GM21423 (cell line): Measurements from ENCODE around the gene MUS81.
"Not testable (repeated sequence)": the region's sequence is repeated elsewhere in the genome, so short reads cannot be mapped to it uniquely, and the experiment has no call there.

ENCODE experiments used
- ATAC-seq: cut with Tn5 transposase; IDR thresholded peaks from one replicate; pipeline ENCODE4 v1.9.1; 2021; ENCODE audit warnings: mild to moderate bottlenecking, moderate library complexity; ENCODE audit not compliant: unreplicated experiment

The MUS81 gene

DNA sequence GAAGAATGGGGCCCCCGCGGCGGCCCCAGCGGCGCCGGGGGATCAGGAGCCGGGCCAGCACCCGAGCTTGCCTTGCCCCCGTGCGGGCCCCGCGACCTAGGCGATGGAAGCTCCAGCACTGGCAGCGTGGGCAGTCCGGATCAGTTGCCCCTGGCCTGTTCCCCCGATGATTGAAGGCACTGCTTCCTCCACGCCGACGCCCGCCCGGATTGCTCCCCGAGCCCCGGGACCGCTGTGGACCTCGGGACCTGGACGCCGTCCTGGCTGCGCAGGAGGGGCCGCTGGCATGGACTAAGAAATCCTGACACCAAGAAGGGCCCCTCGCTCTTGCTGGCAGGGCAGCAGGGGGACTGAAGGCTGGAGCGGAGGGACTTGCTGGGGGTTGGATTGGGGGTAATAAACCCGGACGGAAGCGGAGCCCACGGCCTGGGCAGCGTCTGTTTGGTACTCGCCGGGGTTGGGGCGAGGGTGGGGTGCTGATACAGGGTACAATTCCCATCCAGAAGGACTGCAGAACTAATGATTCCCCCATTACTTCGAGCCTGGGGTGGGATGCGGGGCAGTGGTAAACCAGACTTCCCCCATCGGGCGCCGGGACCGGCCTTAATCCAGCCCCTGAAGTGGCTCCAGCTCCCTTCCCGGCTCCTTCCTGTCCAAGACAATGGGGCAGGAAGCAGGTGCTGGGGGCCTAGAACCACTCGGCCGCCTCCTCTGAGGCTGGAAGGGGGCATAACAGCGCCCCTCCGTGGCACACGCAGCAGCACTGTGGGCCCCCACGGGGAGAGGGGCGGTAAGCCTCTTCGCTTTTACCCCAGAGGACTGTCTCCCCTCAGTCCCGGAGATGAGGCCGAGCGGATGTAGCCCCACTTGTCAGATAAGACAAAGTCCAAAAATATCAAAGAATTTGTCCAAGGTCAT, 31.2 kb downstream of the MUS81 start:
- no peak for ATAC-seq

DNA sequence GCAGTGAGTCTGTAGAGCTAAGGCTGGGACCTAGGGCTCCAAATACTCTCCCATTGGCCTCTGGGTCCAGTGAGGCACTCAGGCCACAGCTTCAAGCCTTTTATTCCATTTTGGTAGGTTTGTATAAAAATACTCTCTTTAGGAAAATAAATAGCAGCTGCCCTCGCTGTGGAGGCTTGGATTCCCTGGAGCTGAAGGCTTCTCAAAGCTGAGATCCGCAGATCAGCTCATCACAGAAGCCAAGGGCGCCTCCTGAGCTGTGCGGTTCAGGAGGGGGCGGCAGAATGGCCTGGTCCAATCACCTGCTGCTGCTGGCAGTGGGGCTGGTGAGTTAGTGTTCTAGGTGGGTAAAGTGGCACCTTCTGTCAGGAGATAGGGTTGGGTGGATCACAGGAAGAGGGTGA, 31.9 kb downstream of the MUS81 start:
- not testable (repeated sequence) for ATAC-seq

DNA sequence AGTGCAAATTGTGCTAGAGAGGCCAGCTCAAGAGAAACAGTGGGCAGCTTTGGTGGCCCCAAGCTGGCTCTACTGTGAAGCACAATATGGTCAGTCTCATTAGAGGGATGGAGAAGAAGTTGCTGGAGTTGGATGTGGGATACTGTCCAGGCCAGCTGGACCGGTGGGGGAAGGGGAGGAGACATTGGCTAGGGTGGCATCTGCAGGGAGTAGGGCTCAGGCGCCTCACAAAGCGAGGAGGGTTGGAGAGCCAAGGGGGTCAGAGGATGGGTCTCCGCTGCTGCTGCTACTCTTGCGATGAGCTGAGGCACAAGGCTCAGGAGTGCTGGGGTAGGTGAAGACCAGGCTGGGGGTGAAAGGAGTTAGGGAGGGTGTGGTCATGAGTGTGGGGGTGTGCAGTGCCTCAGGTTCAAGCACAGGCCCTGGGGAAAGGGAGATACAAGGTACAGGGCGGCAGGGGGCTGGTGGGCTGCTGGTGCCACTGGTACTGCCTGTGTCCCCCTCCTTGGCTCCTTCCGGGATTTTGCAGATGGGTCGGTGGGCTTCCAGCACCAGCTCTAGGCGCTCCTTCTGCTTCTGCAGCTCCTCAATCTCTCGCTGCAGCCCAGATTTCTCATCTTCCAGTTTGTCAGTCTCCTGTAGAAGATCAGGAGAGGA, 32.6 kb downstream of the MUS81 start:
- no peak for ATAC-seq

DNA sequence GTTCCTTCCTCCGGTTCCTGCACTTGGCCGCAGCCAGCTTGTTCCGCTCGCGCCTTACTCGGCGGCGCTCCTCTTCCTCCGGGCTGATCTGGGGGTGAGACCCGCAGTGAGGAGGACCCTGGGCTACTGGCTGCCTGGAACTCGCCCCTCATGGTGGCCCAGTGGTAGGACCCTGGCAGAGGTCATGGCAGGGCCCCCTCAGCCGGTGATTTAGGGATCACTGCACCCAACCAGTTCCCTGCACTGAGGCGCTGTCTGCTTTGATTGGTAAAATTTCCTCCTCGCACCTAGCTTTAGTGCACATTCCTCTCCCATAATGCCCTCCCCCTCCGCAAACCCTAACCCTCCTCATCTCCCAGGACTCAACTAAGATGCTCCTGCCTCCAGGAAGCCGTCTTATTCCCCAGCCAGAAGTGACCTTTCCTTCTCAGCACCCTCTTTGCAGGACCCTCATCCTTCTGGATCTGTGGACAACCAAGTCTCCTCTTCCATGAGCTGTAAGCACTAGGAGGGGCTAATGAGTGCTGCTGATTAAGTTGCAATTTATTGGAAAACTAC, 33.9 kb downstream of the MUS81 start:
- ATAC-seq = no peak

DNA sequence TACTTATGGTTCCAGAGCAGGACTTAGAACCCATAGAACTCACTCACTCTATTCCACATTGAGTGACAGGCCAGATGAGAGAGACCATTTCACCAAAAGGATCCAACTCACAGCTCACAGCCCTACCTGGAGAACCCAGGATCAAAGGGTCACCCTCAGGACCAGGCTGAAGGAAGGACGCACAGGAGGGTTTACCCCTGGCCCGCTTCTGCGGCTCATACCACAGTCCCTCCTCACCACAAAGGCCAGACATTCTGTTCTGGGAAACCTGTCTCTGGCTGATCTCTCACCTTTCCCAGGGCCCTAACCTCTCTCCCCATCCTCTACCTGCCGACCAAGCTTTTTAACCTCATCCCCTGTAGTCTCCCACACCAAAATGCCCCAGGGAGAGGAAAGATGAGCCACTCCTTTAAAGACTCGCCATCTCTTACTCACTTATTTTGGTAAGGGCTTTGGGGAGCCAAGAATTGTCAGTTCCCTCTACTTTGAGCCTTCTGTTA, 35.3 kb downstream of the MUS81 start:
- no peak for ATAC-seq

DNA sequence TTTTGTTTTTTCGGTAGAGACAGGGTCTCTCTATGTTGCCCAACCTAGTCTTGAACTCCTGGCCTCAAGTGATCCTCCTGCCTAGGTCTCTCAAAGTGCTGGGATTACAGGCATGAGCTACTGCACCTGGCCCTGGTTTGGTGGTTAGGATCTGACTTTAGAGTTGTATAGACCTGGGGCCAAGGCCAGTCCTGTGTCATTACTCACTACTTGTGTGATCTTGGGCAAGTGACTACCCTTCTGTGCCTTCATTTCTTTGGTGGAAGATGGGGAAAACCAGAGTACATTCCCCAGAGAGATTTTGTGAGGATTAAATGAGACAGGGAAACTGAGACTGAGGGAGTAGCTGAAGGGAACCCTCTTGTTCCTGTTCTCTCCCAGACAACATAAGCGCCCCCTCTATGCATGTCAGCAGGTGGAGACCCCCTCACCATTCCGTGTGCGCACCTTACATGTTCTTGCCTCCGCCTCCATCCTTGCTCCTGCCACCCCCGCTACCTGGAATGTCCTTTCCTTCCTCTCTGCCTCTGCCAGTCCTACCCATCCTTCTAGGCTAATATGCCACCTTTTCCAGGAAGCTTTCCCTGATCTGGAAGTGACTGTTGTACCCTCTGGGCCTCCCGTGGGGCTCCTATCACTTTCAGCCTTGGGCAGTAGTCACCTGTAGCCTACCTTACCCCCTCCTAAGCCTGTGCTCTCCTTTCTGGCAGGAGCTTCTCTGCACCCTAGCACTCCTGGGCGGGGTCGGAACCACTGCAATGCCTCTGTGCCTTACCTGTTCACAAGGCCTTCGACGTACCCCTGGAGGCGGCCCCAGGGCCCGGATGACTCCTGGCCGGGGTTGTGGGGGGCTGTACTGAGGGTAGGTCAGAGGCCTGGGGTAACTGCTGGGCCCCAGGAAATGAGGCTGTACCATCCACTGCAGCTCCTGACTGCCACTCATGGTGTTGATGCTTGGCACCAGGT, 36.1 kb downstream of the MUS81 start:
- ATAC-seq = no peak

DNA sequence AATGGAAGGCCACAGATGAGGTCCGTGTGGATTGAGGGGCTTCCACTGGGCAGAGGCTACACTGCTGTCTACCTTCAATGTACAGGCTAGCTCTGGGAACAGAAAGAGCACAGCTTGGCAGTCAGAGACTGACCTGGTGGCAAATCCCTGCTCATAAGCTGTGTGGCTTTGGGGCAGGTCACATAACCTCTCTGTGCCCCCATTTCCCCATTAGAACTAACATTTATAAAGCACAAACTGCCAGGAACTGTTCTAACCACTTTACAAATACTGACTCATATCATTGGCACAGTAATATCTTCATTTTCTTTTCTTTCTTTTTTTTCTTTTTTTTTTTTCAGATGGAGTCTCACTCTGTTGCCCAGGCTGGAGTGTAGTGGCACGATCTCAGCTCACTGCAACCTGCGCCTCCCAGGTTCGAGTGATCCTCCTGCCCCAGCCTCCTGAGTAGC, 36.8 kb downstream of the MUS81 start:
- ATAC-seq = no peak

DNA sequence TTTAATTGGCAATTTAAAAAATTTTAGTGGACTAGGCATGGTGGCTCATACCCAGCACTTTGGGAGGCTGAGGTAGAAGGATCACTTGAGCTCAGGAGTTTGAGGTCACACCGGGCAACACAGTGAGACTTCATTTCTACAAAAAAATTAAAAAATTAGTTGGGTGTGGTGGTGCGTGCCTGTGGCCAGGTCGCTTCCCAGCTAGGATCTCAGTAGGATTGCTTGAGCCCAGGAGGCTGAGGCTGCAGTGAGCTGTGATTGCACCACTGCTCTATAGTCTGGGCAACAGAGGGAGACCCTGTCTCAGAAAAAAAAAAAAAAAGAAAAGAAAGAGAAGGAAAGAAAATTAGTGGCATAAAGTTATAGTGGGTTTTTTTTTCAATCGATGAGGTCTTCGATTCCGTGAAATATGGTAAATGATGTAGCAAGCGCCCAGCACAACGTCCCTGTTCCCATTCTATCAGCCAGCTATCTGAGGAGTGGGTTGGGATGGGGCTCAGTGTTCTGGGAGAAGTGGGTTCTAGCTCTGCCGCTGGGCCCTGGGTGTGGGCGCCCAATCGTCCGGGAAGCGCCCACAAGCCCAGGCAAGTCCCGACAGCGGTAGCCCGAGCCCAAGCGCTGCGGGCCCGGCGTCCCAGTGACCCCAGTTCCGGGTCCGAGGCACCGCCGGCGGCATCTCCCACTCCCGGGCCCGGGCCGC, 38.6 kb downstream of the MUS81 start:
- ATAC-seq = no peak

DNA sequence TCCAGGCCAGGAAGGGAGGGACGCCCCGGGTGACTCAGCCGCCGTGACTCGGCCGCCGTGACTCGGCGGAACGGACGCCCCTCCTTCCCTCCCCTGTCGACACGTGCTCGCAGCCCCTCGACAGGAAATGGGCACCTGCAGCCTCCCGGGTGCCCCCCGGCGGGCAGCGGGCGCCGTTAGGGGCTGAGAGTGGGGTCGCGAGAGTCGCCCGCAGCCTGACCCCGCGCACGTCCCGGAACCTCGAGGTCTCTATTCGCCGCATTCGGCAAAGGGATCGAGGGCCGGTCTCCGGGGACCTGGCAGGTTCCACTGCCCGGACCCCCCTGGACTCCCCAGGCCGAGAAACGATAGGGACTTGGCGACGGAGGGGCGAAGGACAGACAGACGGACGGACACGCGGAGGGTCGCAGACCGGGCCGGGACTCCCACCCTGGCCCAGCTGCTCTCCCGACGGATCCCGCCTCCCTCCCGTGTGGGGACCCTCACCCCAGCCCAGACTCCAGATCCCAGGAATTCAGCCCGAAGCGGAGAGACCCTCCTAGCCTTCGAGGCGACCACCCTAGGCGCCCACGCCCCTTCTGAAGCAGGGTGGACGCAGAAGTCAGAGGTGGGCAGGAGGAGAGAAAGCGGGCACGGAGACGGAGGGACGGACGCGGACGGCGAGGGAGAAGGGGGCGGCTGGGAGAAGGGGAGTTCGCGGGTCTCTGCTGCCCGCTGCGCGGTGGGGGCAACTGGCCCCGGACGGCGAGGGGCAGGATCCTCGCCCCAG, 39.3 kb downstream of the MUS81 start:
- no peak for ATAC-seq

DNA sequence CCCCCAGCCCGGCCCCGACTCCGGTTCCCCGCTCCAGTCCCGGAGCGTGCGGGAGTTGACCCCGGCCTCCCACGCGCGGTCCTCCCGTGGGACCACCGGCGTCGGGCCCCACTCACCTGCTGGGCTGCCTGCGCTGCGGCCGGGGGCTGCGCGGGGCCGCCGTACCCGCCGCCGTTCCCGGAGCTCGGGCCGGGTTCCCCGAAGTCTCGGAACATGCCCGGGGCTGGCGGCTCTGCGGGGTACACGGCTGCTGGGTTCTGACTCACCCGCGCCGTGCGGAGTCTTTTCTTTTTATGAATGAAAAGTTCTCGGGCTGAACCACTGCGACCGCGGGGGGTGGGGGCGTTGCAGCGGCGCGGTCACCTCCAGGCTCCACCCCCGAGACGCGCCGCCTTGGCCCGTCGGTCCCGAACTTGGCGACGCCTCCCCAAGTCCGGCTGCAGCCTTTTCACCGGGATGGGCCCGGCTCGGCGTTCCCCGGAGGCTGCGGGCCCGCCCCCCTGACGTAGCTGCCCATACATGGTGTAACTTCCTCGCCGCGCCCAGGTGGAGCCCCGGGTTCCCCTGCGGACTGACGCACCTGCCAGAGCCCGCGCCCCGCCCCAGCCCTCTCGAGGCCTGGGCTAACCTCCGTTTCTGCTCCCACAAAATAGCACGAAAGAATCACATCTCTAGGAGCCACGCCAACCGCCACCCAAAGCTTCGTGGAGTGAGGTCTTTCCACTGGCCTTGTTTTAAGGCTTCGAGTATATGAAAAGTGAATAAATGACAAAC, 40.1 kb downstream of the MUS81 start, which contains the start of gene FOSL1:
Gene FOSL1, minus strand, starts transcription at position 264 of the 774 bp plus-strand sequence. Its CDS starts 49 bp downstream, at position 215.
- ATAC-seq = peak; percentile 79

DNA sequence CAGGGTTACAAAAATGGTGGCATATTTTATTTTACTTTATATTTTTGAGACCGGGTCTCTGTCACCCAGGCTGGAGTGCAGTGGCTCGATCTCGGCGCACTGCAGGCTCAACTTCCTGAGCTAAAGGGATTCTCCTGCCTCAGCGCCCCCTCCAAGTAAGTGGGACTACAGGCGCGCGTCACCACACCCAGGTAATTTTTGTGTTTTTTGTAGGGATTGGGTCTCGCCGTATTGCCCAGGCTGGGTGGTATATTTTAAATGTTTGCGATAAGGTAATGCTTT, 40.6 kb downstream of the MUS81 start:
- no peak for ATAC-seq

DNA sequence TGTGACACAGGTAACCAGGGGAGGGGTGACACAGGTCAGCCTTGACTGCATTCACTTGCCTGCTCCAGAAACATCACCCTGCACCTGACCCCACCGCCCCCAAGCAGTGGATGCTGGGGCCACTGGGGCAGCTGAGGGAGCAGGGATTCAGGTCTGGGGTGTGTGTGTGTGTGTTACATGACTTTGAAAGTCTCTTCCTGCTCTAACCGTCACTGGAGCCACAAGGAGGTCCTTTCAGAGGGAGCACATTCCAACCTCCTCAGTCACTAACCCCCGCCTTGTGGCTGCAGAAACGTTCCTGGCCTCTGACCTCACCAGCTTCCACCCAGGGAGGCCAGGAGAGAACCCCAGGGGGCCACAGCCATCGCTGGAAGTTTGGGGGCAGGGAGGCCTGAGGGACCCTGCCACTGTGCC, 42.8 kb downstream of the MUS81 start:
- ATAC-seq = no peak

DNA sequence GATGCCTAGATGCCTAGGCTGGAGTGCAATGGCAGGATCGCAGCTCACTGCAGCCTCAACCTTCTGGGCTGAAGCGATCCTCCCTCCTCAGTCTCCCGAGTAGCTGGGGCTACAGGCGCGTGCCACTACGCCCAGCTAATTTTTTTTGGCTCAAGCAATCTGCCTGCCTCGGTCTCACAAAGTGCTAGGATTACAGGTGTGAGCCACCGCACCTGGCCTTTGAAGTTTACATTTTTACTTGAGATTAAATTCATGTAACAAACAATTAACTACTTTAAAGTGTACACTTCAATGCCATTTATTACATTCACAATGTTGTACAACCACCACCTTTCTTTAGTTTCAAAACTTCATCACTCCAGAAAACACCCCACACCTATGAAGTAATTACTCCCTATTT, 43.5 kb downstream of the MUS81 start:
- ATAC-seq = no peak

DNA sequence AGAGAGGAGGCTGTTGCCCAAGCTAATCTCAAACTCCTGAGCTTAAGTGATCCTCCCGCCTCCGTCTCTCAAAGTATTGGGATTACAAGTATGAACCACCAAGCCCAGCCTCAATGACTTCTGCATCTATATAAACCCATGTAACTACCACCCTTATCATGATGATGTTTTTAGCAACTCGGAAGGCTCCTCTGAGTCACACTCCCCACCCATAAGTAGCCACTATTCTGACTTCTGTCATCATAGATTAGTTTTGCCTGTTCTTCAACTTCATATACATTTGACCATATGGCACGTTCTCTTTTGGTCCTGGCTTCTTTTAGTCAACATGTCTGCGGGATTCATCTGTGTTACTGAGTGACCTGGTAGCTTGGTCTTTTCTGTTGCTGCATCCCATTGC, 46.4 kb downstream of the MUS81 start:
- ATAC-seq = no peak

DNA sequence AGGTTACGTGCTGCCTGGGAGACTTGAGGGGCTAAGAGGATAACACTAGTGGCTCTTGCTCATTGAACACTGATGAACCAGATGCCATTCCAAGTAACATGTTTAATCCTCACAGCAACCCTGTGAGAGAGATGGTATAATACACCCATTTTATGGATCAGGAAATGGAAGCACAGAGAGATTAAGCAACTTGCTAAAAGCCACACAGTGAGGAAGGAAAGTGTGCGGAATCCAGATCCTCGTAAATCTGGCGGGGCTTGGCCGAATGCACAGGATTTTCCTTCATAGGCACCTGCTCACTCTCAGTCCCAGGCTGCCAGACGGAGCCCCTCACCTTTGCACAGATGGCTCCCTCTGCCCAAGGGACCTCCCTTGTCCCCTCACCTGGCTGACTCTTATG, 47.6 kb downstream of the MUS81 start:
- ATAC-seq = no peak

DNA sequence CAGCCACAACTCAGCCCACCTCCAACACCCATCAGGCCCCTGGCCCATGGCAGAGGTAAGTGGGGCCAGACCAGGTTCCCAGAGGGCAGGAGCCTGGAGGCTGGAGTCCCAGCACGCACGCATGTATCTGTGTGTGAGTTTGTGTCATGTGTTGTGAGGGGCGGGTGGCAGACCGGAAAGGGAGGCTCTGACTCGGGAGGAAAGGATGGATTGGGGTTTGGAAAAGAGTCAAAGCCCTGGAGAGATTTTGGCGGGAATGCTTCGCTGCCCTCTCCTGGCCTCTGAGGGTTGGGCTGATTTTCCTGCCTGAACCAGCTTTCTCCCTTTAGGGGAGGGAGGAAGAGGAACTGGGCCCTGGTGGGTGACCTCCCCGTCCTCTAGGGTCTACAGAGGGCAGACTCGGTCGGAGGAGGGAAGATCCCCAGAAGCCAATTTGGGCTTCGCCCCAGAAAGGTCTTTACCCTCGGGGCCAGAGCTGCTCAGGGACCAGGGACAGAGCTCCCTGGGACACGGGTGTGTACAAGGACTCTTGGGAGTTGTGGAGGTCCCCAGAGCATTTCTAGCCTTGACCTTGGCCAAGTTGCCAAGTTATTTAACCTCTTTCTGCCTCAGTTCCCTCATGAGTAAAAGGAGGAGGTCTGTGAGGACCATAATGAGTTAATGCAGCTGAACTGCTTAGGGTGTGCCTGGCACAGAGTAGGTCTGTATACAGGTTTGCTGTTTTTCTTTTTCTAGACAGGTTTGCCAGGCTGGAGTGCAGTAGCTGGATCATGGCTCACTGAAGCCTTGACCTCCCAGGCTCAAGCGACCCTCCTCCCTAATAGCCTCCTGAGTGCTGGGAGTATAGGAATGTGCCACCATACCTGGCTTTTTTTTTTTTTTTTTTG, 51.7 kb downstream of the MUS81 start:
- ATAC-seq = no peak

DNA sequence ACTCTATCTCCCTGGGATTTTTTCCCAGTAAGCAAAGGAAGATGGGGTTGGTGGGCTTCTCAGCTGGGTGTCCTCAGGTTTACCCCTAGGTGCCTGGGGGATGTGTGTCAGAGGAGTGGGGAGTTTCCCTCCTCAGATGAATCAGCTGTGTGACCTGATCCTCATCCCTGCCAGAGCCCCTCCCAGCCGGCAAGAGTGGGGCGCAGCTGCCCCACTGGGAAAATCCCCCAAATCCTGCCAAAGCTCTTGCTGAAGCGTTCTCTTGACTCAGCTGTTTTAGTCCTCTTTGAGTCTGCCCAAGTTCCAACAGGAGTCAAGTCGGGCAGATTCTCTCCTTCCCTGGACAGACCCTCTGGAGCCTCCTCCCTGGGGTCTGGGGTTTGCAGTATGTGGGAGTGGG, 52.6 kb downstream of the MUS81 start:
- ATAC-seq = no peak
